Superior temporal gyrus (tissue), 1 donor: Measurements from ENCODE around the gene OR56A1.
"Not testable (repeated sequence)": the region's sequence is repeated elsewhere in the genome, so short reads cannot be mapped to it uniquely, and the experiment has no call there.

Experiments
- DNase-seq: peaks from one replicate; pipeline ENCODE4 v3.0.0-alpha.2; 2016; ENCODE audit errors: extremely low spot score

Gene OR56A1, protein sequence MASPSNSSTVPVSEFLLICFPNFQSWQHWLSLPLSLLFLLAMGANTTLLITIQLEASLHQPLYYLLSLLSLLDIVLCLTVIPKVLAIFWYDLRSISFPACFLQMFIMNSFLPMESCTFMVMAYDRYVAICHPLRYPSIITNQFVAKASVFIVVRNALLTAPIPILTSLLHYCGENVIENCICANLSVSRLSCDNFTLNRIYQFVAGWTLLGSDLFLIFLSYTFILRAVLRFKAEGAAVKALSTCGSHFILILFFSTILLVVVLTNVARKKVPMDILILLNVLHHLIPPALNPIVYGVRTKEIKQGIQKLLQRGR

DNA sequence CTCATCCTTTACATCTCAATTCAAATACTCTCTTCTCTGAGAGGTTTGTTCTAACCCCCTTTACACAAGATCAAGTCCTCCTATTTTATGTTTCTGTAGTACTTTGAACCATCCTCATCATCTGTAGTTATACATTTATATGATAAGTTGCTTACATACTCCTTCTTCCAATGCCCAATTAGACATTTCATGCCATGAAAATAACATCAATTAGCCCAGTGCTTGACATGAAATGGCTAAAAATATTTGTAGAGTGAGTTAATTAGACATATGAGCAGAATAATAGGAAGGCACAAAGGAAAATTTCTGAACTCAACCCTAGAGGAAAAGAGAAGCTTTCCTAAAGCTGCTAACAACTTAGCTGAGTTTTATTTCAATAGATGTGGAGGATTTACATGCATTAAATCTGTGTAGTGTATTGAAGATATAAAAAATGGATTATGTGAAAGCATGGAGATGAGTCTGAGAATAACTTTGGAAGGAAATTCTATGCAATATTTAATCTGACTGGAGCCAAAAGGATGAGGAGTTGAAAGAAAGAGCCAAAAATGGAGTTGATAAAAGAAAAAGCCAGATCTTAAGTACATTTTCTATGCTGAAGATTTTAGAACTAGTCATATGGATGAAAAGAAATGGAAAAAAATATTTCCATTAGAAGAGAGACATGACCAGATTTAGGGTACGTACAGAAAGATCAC lies at the start of gene OR56A1:
TSS of gene OR56A1 (minus strand) at position 51 of the 698 bp plus-strand sequence. CDS start 3,066 bp downstream, outside the sequence.
- DNase-seq, result no peak

DNA sequence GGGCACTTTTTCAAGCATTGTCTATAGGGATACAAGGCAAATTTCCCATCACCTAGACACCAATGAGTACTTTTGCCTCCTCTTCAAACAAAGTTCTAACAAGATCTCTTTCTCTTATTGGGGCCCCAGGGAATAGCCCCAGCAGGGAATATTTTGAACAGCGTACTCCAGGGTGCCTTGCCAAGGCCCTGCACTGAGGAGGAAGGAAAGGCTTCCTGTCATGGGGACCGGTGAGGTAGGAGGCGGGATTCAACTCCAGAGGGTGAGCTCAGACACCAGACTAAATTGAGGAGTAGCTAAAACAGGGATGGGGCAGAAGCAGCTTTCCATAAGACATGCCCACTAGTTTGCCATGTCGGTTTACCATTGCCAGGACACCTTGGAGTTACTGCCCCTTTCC lies 48.9 kb upstream of the OR56A1 start:
- no peak for DNase-seq

DNA sequence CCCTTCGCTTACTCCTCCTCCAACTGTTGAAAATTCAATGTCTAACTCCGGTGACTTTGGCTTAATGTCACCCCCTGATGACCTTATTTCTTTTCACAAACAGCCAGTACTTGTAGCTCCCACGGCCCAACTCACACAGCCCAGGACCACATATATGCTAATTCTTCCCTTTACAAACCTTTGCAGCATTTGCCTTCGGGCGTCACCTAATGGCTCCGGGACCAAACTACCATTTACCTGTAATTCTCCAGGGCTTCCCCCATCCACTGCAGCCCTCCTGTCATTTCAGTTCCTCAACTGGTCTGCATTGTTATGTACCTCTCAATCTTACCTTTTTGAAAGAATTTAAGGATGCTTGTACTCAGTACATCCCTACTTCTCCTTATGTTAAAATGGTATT lies 47.2 kb upstream of the OR56A1 start:
- no peak for DNase-seq

DNA sequence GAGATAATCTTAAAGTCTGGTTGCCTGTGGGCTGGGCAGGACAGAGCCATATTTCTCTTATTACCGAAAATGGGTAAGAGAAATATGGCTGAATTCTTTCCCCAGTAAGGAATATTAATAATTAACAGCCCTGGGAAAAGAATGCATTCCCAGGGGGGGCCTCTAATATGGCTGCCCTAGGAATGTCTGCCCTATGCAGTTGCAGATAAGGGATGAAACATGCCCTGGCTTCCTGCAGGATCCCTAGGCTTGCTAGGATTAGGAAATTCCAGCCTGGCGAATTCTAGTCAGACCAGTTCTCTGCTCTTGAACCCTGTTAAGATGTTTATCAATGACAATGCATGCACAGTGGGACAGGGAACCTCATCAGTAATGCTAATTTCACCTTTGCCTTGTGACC lies 45.9 kb upstream of the OR56A1 start:
- DNase-seq, result not testable (repeated sequence)

DNA sequence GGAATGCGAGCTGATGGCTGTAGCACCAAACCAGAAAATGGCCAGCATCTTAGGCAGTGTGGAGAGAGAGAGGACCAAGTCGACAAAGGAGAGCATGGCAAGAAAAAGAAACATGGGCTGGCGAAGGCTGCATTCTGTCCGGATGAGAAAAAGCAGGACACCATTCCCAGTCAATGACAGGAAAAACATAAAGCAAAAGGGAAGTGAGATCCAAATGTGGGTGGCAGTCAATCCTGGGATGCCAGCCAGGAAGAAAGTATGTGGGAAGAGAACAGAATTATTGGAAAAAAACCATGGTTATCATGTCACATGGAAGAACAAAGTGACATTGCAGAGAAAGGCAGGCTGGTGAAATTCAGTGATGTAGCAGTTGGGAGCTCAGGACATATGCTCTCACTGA lies 36.9 kb upstream of the OR56A1 start:
- DNase-seq, result peak; percentile 71

DNA sequence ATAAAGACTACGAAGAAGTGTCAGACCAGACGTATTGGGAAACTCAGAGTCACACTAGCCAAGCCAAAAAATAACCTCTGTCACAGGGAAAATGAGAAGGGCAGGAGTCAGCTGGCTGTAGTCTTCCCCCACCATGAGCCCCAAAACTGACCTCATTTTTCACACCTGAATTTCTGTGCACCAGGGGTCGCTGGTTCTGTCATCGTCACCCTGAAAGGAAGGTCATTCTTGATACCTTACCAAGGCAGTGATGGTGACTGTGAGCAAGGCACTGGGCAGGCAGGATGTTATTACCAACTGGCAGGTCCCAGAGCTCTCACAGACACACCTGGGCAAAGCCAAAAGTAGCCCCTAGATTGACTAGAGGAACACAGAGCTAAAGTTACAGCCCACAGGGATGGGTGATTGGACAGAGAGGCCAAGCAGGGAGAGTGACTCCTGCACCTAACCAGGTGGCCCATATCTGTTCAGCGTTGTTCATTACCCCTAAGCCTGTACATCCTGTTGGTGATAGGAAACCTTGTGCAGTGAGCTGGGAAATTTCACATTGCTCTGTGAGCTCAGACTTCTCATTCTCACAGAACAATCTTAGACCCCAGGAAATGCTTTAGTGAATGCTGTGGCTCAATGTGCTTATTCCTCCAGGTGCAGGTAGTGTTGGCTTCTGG lies 32.3 kb upstream of the OR56A1 start:
- DNase-seq, result no peak

DNA sequence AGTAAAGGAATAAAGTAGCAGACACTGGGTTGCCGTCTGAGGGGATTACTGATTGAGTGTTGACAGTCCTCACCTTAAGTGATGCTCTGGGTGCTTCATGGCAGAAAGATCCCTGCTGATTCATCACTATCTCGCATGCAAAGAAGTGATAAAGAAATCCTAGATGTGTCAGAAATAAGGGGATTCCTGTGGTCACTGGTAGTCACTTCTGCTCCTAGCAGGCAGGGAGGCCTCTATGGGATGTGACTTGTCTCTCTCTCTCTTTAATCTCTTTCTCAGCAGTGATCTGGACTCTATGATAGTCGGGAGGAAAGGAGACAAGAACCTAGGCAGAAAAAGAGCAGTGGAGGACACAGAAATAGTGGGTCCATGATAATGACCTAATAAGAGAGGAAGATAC lies 30.9 kb upstream of the OR56A1 start:
- no peak for DNase-seq

DNA sequence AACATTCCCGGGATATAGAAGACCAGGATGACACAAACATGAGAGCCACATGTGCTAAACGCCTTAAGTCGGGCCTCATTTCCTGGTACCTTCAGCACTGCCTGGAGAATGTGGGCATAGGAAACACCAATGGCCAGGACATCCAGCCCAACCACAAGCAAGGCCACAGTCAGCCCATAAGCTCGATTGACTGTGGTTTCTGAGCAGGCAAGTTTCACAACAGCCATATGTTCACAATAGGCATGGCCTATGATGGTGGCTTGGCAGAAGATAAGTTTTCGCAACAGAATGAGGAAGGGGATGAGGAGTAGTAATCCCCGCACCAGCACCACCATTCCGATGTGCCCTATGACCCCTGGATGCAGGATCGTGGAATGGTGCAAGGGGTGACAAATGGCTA lies 26.9 kb upstream of the OR56A1 start:
- no peak for DNase-seq

DNA sequence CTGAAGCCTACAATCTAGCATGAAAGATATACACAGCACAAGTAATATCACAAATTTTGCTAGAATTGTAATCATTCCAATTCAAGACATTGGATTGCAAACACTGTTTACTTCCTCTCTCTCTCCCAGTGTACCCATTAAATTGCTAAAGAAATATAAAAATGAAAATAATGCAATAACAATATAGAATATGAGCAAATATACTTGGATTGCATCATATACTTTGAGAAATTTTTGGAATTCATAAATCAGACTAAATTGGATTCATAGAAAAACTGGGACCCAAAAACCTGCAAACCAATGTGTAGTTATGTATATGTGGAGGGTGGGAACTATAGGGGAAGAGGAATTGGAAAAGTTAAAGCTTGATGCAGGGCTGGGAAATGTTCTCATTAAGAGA lies 25.0 kb upstream of the OR56A1 start:
- DNase-seq, result no peak

DNA sequence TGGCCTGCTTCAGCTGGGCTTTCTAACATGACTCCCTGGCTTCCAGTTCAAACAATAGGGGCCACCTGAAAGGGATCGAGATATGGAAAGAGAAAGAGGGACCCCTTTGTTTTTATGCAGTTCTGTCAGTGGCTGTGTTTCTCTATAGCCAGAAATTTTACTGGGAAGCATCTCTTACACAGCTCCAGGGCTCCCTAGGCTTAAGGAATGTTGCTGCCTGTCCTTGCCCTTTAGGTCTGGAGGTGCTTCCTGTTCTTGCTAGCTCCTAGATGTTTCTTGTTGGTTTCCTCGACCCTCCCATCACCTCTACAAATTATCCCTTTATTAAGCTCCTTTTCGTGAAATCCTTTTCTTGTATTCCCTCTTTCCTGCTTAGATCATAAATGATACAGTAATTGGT lies 21.8 kb upstream of the OR56A1 start:
- no peak for DNase-seq

DNA sequence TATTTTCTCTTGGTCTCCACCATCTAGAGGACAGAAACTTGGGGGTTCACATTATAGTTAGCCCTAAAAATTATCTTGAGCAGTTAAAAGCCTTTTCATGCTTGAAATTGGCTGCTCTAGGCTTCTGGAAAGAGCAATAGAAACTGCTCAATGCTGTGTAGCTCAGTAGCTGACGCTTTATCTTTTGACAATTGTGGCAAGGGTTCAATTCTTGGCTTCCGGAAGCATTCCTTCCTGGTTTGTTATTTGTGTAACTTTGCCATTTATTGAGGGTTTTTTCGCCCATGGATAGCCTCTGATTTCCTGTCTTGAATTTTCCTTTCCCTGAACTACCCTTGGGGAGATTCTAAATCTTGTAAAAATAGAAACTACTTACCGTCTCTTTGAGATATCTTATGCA lies 10.3 kb upstream of the OR56A1 start:
- no peak for DNase-seq

DNA sequence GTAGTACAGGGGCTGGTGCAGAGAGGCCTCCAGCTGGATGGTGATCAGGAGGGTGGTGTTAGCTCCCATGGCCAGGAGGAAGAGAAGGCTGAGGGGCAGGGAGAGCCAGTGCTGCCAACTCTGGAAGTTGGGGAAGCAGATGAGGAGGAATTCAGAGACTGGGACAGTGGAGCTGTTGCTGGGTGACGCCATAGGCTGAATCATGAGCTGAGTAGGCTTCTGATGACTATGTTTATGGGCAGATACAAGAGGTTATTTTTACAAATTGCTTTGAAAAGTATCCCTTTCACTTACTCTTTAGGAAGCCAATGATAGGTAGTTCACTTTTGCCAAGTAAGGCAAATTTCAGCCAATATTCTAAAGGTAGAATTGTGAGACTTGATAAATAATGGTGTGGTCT lies 3.1 kb downstream of the OR56A1 start:
- no peak for DNase-seq

DNA sequence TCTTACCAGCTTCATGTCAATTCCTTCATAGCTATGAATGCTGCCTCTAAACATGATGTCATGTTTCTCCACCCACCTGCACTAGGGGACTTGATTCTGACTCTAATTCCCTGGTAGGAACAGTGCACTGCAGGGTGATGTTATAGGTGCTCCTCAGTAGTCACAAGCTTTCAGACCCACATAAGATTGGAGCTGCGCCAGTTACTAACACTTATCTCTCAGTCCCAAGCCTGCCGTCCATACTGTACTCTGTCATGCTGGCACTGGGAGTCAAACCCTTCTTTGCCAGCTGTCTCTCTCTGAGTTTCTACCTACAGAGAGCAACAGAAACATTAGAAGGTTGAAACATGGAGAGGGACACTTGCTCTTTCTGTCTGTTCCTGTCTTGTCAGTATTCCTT lies 5.5 kb downstream of the OR56A1 start:
- DNase-seq, result no peak

DNA sequence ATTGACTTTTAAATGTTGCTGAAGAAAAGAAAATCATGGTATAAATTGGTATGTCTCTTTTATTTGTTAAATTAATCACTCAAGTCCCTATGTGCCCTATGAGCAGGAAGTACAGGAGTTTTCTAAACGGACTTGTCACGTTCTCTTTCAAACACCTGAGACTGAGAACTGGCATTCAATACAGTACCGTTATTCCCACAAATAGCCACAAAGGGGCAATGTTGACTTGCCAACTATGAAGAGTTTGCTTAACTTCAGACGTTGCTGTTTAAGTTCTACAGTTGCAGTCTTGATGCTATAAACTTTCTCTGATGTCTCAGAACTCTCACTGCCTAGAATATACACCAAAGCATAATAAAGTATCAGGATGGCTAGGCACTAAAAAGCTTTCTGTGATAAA lies 7.6 kb downstream of the OR56A1 start:
- peak; percentile 70 for DNase-seq

DNA sequence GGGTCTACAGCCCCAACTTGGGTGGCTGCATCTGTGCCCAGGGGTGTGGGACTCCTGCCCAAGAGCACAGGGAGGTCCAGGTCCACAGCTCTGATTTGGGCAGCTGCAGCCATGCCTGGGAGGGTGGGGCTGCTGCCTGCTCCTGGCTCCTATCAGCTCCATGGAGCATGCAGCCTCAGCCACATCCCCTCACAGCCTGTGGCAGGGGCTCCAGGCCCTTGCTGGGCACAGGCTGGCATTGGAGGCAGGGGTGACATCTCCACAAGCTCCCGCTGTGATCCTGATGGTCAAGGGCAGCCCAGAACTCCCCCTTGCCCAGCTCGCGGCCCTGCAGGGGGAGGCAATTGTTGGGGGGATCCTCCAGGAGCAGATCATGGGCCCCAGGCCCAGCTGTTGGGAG lies 17.5 kb downstream of the OR56A1 start:
- no peak for DNase-seq

DNA sequence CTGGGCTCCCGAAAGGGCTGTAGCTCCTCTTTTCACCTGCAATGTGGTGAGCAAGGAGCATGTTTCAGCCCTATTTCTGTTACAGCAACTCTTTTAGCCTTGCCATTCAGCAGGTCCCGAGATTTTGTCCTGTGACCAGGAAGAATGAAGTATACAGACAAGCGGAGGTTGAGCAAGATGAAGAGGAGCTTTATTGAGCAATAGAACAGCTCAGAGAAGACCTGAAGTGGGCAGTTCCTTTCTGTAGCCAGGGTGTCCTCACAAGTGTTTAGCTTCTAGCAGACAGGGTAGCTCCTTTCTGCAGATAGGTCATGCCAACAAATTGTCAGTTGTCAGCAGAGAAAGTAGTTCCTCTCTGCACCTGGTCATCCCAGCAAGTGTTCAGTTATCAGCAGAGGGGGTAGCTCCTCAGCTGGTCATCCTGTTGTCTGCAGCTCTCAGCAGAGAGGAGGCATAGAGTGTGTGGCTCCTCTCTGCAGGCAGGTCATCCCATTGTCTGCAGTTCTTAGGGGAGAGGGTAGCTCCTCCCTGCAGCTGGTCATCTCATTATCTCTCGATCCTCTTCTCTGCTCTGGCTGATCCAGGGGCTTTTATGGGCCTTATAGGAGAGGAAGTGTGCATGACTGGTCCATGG lies 18.4 kb downstream of the OR56A1 start:
- DNase-seq, result no peak

DNA sequence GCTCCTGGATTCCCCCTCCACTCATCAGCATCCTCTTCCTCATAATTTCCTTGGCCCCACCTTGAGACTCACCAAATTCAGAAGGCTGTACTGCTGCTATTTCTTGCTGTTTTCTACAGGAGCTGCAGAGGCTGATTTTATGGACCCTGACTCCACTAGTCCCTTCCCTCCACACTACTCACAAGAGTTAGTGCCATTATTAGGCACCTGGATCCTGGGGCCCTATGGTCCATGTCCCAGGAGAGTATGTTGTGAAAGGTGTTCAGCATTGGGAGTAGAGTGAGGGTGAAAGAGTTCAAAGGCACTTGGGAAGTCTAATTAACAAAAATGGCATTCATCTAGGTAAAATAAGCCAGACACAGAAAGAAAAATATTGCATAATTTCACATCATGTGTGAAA lies 23.7 kb downstream of the OR56A1 start, which contains the start of gene OR56A4:
TSS of gene OR56A4 (minus strand) at position 101 of the 400 bp plus-strand sequence. CDS start 3,954 bp downstream, outside the sequence.
- DNase-seq, result no peak

DNA sequence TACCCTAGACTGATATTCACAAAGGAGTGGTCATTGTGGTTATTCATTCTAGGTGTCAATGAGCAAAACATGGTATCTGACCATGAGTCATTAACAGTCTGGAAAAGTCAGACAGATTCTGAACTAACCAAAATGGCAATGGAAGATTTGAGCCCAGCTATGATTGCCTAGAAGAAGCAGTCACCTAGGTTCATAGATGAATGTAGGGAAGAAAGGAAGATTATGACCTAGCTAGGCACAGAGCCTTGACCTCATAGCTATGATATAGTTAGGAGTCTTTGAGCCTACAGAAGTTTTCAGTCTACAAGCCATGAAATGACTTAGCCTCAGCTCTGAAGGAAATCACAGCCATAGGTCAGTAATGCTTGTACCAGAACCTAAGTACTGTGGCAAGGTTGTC lies 24.2 kb downstream of the OR56A1 start:
- DNase-seq, result no peak

DNA sequence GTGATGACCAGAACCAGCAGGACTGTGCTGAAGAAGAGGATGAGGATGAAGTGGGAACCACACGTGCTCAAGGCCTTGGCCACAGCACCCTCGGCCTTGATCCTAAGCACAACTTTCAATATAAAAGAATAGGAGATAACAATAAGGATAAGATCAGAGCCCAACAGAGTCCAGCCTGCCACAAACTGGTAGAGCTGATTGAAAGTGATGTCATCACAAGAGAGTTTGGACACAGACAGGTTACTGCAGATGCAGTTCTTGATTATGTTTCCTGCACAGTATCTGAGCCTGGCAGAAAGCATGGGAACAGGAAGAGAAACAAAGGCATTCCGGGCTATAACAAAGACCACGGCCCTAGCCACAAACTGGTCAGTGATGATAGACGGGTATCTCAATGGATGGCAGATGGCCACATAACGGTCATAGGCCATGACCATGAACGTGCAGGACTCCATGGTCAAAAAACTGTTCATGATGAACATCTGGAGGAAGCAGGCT lies 28.3 kb downstream of the OR56A1 start:
- no peak for DNase-seq

DNA sequence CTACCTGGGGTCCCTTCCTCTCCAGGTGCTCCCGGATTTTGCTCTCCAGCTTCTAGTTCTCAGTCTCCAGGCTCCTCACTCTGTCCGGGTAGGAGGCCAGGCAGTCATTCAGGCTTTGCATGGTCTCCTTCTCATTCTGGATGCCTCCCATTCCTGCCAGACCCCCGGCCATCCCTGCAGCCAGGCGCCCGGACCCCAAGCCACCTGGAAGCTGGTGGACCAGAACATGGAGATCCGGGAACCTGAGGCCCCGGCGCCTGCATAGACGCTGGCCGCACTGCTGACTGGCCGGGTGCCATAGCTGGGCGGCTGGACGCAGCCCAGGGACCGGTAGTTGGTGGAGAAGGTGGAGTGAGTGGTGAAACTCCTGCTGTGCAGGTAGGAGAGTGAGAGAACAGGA lies 35.8 kb downstream of the OR56A1 start:
- no peak for DNase-seq

DNA sequence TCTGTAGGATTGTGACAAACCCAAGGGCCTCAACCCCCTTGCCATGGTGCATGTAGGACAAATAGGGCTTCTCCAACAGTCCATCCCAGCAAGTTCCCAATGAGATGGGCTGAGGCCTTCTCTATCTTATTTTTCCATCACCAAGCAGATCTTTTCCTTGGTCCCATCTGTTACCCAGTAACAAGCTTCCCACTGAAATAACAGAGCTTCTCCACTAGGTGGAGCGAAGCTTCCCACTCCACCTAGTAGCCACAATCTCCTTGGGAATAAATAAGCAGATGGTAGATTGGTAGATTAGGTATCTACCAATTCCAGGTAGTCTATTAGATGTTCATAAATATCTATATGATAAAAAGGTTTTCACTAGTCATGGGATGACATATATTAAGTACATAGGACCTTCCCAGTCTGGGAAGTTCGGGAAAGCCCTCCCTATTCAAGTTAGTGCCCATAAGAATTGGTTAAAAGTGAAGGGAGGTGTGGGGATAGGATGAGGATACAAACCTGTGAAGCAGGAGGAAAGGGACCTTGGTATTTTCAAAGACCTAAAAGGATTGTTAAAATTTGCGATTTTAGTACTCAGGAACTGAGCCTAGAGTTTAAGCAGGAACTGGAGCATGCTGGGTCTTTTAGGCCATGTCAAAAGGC lies 37.8 kb downstream of the OR56A1 start:
- no peak for DNase-seq

DNA sequence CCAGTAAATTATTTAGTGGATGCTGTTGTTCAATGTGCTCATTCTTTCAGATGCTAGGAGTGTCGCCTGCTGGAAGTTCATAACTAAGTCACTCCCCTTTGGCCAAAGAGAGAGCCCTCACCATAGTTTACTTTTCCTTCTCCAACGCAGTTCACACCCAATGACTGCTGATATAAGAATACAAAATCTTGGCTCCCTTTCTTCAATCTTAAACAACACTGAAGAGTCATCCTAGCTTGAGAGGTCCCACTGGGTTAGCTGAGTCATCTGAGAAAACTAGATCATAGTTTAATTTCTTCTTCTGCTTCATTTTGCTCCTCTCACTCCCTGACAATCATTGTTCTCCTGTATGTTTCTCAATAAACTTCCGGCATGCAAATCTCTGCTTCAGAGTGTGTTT lies 38.4 kb downstream of the OR56A1 start:
- no peak for DNase-seq
